Measurements from ENCODE around the gene COPB2. TPM values are rescaled to one million over a fixed set of nuclear protein-coding genes. Genes with fewer than 3 reads are reported as not detected.
A peak's percentile ranks its signal among the peaks of the same experiment; 100 is the strongest.

The COPB2 gene
- total and polyA plus RNA-seq, 2 experiments from 2014 or later: 156 to 170 TPM

DNA sequence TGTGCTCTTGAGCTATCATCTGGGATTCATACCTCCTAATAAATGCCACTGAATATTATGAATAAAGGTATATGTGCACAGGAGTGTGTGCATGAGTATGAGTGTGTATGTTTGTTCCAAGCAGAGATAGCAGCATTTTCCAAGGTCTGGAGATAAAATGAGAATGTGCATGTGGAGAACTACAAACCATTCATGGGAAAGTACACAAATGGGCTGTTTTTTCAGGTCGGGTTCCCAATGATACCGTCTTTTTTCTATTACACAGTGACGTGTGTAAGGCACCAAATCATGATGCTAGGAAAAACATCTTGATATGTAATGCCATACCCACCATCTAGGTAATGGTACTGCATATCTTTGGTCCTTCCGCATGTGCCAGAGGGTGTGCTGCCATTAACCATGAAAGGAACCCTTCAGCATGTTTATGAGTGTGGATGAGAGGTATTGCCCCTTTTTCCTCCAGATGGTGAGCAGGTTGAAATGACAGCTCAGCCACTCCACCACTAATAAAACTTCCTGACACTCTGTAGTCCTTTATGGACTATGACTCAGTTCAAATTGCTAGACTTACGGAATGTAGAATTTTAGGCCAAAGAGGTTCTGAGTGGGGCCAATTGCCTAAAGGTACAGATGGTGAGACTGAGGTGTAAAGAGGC lies 36.4 kb upstream of the COPB2 start:
- Histone ChIP-seq H4K20me1 (ENCODE audit: insufficient read depth, poor library complexity, severe bottlenecking) (no peaks in the 10 kb centered on the region), H3K9me3 (ENCODE audit: low read depth) (no peaks in the 10 kb centered on the region), H3K4me2 (no peak overlapping the region), H3K27me3 (no peaks in the 10 kb centered on the region), H3K36me3 (replicated peaks; ENCODE audit: insufficient read depth, low read depth) (no peaks in the 10 kb centered on the region), H3K27ac (no peak overlapping the region), H2AFZ (no peak overlapping the region), H3K79me2 (no peaks in the 10 kb centered on the region), H3K4me1 (ENCODE audit: insufficient read depth) (no peaks in the 10 kb centered on the region), H3K9me2 (replicated peaks; ENCODE audit: insufficient read depth) (no peaks in the 10 kb centered on the region), H3K4me3 (no peak overlapping the region)
- WGBS (ENCODE audit: low lambda C conversion rate, missing lambda C conversion rate): 79% methylated on average over 5 of the region's 5 CpGs
- no peak for DNase-seq (ENCODE audit: low spot score)
- TF ChIP-seq CTCF (IDR thresholded peaks at IDR 0.05; ENCODE audit: poor library complexity) (no peak), EZH2 (IDR thresholded peaks at IDR 0.05; ENCODE audit: borderline replicate concordance) (no peak), EZH2phosphoT487 (IDR thresholded peaks at IDR 0.05; ENCODE audit: low read depth, severe bottlenecking, unreplicated experiment) (no peak)

- no peaks in the 10 kb centered on the region for H3K27me3 ChIP-seq
- no peaks in the 10 kb centered on the region for H3K36me3 ChIP-seq (replicated peaks; ENCODE audit: insufficient read depth, low read depth)
- no peaks in the 10 kb centered on the region for H3K79me2 ChIP-seq
- TF ChIP-seq CTCF (IDR thresholded peaks at IDR 0.05; ENCODE audit: poor library complexity) (no peak), EZH2 (IDR thresholded peaks at IDR 0.05; ENCODE audit: borderline replicate concordance) (no peak), EZH2phosphoT487 (IDR thresholded peaks at IDR 0.05; ENCODE audit: low read depth, severe bottlenecking, unreplicated experiment) (no peak)
- no peaks in the 10 kb centered on the region for H3K4me1 ChIP-seq (ENCODE audit: insufficient read depth)
- H4K20me1 ChIP-seq (ENCODE audit: insufficient read depth, poor library complexity, severe bottlenecking): no peaks in the 10 kb centered on the region
- WGBS (ENCODE audit: low lambda C conversion rate, missing lambda C conversion rate): 89% methylated on average over 2 of the region's 2 CpGs
- no peak overlapping the region for H3K27ac ChIP-seq
- no peak overlapping the region for H2AFZ ChIP-seq
- H3K4me3 ChIP-seq: no peak overlapping the region
- H3K9me3 ChIP-seq (ENCODE audit: low read depth): no peaks in the 10 kb centered on the region
- DNase-seq (ENCODE audit: low spot score): no peak
- H3K9me2 ChIP-seq (replicated peaks; ENCODE audit: insufficient read depth): no peaks in the 10 kb centered on the region
- no peak overlapping the region for H3K4me2 ChIP-seq
Measured at GRCh38 chr3:139423232-139423631, 33.8 kb upstream of the COPB2 start.

GRCh38 chr3:139421460-139421859 lies 32.0 kb upstream of the COPB2 start:
- Histone ChIP-seq H3K27me3 (no peaks in the 10 kb centered on the region), H3K9me3 (ENCODE audit: low read depth) (no peaks in the 10 kb centered on the region), H3K4me1 (ENCODE audit: insufficient read depth) (no peaks in the 10 kb centered on the region), H3K36me3 (replicated peaks; ENCODE audit: insufficient read depth, low read depth) (no peaks in the 10 kb centered on the region), H3K79me2 (no peaks in the 10 kb centered on the region), H3K4me2 (no peak overlapping the region), H2AFZ (no peak overlapping the region), H3K27ac (peak overlapping the region; percentile 34), H3K9me2 (replicated peaks; ENCODE audit: insufficient read depth) (no peaks in the 10 kb centered on the region), H3K4me3 (no peak overlapping the region), H4K20me1 (ENCODE audit: insufficient read depth, poor library complexity, severe bottlenecking) (no peaks in the 10 kb centered on the region)
- no peak for DNase-seq (ENCODE audit: low spot score)
- TF ChIP-seq CTCF (IDR thresholded peaks at IDR 0.05; ENCODE audit: poor library complexity): no peak
- 24% methylated on average over 1 of the region's 1 CpG for WGBS (ENCODE audit: low lambda C conversion rate, missing lambda C conversion rate)

DNA sequence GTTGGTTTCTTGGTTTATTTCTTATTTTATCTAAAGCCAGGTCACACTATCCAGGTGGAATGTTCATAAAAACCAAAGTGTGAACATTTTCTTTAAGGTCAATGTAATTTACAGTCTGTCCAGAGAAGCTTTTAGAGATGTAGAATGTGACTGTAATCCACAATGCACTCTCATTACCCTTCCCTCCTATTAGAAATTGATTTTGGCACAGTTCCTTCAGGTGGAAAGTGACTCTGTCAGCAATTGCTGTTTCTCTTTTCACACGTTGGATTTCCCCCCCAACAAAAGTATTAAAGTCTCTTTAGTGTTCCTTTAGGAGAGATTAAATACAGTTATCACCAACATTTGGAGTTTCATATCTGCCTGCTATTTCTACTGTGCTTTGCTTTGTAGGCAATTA lies 31.6 kb upstream of the COPB2 start:
- H3K27me3 ChIP-seq: no peaks in the 10 kb centered on the region
- no peaks in the 10 kb centered on the region for H4K20me1 ChIP-seq (ENCODE audit: insufficient read depth, poor library complexity, severe bottlenecking)
- no peaks in the 10 kb centered on the region for H3K4me1 ChIP-seq (ENCODE audit: insufficient read depth)
- H3K9me3 ChIP-seq (ENCODE audit: low read depth): no peaks in the 10 kb centered on the region
- H3K4me2 ChIP-seq: no peak overlapping the region
- no peak overlapping the region for H3K4me3 ChIP-seq
- H3K27ac ChIP-seq: peak overlapping the region; percentile 34
- no peaks in the 10 kb centered on the region for H3K36me3 ChIP-seq (replicated peaks; ENCODE audit: insufficient read depth, low read depth)
- H3K9me2 ChIP-seq (replicated peaks; ENCODE audit: insufficient read depth): no peaks in the 10 kb centered on the region
- 71% methylated on average over 1 of the region's 1 CpG for WGBS (ENCODE audit: low lambda C conversion rate, missing lambda C conversion rate)
- no peaks in the 10 kb centered on the region for H3K79me2 ChIP-seq
- no peak overlapping the region for H2AFZ ChIP-seq
- DNase-seq (ENCODE audit: low spot score): no peak
- TF ChIP-seq CTCF (IDR thresholded peaks at IDR 0.05; ENCODE audit: poor library complexity): no peak
- TF ChIP-seq EZH2 (IDR thresholded peaks at IDR 0.05; ENCODE audit: borderline replicate concordance): no peak
- TF ChIP-seq EZH2phosphoT487 (IDR thresholded peaks at IDR 0.05; ENCODE audit: low read depth, severe bottlenecking, unreplicated experiment): no peak

Measured in hepatocyte (in vitro differentiated cells).